Subcutaneous abdominal adipose tissue (tissue), 5 donors: ENCODE data around the gene CENPE.
"Not testable (repeated sequence)": the region's sequence is repeated elsewhere in the genome, so short reads cannot be mapped to it uniquely, and the experiment has no call there.

ENCODE experiments used
- H3K27ac ChIP-seq: one replicate; pipeline ENCODE4 v1.7.0; 2013; ENCODE audit warnings: low read depth, mild to moderate bottlenecking, inconsistent platforms, low read length, moderate library complexity
- H3K27me3 ChIP-seq, 5 donors: one replicate each; pipeline ENCODE4 v1.7.0; 2013; ENCODE audit warnings: low read length in 5 of 5, inconsistent platforms in 1 of 5; ENCODE audit not compliant: control insufficient read depth in 5 of 5, insufficient read depth in 4 of 5
- H3K36me3 ChIP-seq, 5 donors: one replicate each; pipeline ENCODE4 v1.7.0; 2013; ENCODE audit warnings: low read length in 5 of 5; ENCODE audit not compliant: control insufficient read depth in 5 of 5, insufficient read depth in 5 of 5
- H3K4me1 ChIP-seq, 5 donors: one replicate each; pipeline ENCODE4 v1.7.0; 2013; ENCODE audit warnings: low read length in 5 of 5, mild to moderate bottlenecking in 3 of 5, moderate library complexity in 1 of 5; ENCODE audit not compliant: control insufficient read depth in 5 of 5, insufficient read depth in 5 of 5
- H3K4me3 ChIP-seq, 5 donors: one replicate each; pipeline ENCODE4 v1.7.0; 2013; ENCODE audit warnings: low read length in 5 of 5, low read depth in 1 of 5
- H3K9ac ChIP-seq, 5 donors: one replicate each; pipeline ENCODE4 v1.7.0; 2013; ENCODE audit warnings: low read length in 5 of 5, mild to moderate bottlenecking in 4 of 5, moderate library complexity in 3 of 5
- H3K9me3 ChIP-seq, 5 donors: one replicate each; pipeline ENCODE4 v1.7.0; 2013; ENCODE audit warnings: low read length in 5 of 5; ENCODE audit not compliant: control insufficient read depth in 5 of 5
- donor health status: healthy.
- donor health status: healthy.
- donor health status: healthy.
- donor health status: healthy.
- donor health status: healthy.

The CENPE gene, protein sequence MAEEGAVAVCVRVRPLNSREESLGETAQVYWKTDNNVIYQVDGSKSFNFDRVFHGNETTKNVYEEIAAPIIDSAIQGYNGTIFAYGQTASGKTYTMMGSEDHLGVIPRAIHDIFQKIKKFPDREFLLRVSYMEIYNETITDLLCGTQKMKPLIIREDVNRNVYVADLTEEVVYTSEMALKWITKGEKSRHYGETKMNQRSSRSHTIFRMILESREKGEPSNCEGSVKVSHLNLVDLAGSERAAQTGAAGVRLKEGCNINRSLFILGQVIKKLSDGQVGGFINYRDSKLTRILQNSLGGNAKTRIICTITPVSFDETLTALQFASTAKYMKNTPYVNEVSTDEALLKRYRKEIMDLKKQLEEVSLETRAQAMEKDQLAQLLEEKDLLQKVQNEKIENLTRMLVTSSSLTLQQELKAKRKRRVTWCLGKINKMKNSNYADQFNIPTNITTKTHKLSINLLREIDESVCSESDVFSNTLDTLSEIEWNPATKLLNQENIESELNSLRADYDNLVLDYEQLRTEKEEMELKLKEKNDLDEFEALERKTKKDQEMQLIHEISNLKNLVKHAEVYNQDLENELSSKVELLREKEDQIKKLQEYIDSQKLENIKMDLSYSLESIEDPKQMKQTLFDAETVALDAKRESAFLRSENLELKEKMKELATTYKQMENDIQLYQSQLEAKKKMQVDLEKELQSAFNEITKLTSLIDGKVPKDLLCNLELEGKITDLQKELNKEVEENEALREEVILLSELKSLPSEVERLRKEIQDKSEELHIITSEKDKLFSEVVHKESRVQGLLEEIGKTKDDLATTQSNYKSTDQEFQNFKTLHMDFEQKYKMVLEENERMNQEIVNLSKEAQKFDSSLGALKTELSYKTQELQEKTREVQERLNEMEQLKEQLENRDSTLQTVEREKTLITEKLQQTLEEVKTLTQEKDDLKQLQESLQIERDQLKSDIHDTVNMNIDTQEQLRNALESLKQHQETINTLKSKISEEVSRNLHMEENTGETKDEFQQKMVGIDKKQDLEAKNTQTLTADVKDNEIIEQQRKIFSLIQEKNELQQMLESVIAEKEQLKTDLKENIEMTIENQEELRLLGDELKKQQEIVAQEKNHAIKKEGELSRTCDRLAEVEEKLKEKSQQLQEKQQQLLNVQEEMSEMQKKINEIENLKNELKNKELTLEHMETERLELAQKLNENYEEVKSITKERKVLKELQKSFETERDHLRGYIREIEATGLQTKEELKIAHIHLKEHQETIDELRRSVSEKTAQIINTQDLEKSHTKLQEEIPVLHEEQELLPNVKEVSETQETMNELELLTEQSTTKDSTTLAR (N-terminal part only)

DNA sequence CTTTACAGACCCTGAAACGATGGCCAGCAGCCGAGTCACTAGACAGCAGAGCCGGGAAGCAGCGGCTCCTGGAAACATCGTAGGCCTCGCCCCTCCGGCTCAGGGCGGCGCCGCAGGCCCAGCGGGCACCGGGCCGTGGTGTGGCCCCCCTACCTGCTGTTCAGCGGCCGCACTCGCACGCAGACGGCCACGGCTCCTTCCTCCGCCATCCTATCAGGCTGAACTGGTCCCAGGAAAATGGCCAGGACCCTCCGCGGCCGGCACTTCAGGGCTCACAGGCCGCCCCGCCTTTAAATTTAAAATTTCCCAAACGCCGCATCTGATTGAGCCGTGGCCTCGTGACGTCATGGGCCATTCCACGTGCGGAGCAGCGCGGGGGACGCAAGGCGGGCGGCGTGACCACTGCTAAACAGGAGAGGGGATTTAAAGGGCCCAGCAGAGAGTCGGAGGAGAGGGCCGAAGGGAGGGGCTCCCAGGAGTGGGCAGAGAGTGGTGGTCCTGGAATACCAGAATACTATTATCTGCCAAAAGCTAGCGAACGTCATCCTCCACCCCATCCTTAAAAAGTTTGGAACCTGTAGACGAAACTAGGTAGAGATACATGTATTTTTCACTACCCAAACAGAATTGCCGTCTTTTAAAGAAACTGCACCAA lies at the start of gene CENPE:
CENPE (minus strand) TSS at position 233 of the 655 bp plus-strand sequence; CDS start at position 209, 24 bp downstream.
- Histone ChIP-seq H3K36me3 (no peaks in the 10 kb centered on the region), H3K4me1 (peaks cover 3 to 18% (median 13%) of the 10 kb centered on the region in 5 donors), H3K27me3 (peaks cover 0 to 4% (median 0%) of the 10 kb centered on the region in 5 donors), H3K9ac (peak within 1 kb of the TSS; percentile 87 to 93 (median 90)), H3K4me3 (peak within 1 kb of the TSS; percentile 82 to 97 (median 92)), H3K27ac (peak within 1 kb of the TSS; percentile 33), H3K9me3 (no peaks in the 10 kb centered on the region)

DNA sequence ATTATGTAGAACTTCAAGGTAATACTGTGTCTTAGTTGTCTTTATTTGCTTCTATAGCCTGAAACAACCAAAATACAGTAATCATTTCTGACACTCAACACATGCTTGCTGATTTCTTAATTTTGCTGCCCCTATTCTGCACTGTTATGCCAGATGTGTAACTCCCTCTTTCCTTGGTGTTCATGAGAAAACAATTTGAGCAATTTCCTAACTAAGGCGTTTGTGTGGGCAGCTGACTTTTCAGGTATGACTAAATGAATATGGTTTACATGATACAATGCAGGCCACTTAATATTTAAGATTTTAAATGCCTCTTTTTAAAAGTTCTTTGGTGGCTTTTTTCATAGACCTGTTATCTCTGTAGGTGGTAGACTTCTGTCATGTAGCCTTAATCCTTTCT lies 46.1 kb upstream of the CENPE start:
- Histone ChIP-seq H3K4me3 (no peak overlapping the region), H3K4me1 (no peaks in the 10 kb centered on the region), H3K9me3 (peaks cover 0 to 5% (median 0%) of the 10 kb centered on the region in 5 donors), H3K27ac (no peak overlapping the region), H3K9ac (no peak overlapping the region), H3K36me3 (no peaks in the 10 kb centered on the region), H3K27me3 (no peaks in the 10 kb centered on the region)

DNA sequence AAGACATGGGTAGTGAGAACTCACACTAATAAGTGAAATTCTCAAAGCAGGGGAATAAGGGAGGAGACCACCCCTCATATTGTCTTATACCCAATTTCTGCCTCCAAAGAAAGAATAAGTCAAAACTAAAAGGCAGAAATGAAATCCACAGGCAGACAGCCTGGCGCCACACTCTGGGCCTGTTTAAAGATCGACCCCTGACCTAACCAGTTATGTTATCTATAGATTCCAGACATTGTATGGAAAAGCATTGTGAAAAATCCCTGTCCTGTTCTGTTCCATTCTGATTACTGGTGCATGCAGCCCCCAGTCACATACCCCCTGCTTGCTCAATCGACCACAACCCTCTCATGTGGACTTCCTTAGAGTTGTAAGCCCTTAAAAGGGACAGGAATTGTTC lies 32.8 kb upstream of the CENPE start:
- H3K9me3 ChIP-seq, H3K9ac ChIP-seq, H3K27ac ChIP-seq, H3K36me3 ChIP-seq, H3K4me1 ChIP-seq, H3K27me3 ChIP-seq, H3K4me3 ChIP-seq: not testable (repeated sequence)

DNA sequence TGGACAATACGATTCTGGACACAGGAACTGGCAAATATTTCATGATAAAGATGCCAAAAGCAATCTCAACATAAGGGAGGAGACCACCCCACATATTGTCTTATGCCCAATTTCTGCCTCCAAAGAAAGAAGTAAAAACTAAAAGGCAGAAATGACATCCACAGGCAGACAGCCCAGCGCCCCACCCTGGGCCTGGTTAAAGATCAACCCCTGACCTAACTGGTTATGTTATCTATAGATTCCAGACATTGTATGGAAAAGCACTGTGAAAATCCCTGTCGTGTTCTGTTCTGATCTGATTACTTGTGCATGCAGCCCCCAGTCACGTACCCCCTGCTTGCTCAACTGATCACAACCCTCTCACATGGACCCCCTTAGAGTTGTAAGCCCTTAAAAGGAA lies 25.4 kb upstream of the CENPE start:
- H3K9ac ChIP-seq, H3K4me1 ChIP-seq, H3K4me3 ChIP-seq: not testable (repeated sequence)

DNA sequence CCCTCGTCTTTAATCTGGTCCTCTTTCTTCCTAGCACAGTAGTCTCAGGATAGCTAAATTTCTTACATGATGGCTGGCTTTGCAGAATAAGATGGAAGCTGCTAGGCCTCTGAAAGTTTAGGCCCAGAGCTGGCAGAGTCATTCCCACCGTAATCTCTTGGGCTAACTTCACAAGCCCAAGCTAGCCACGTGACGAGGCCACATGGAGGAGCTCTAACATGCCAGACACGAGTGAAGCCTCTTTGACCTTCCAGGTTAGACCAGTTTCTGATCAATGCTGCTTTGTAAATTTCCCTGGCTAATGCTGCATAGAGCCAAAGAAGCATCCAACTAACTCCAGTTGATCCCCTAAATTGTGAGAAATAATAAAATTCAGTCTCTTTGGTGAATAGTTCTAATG lies 9.5 kb upstream of the CENPE start:
- no peaks in the 10 kb centered on the region for H3K4me1 ChIP-seq
- H3K9ac ChIP-seq, result no peak overlapping the region
- no peaks in the 10 kb centered on the region for H3K27me3 ChIP-seq
- H3K9me3 ChIP-seq, result no peaks in the 10 kb centered on the region
- H3K4me3 ChIP-seq, result no peak overlapping the region
- H3K36me3 ChIP-seq, result no peaks in the 10 kb centered on the region
- no peak overlapping the region for H3K27ac ChIP-seq

More for the DNA sequence above, 25.4 kb upstream of the CENPE start:
- H3K36me3 ChIP-seq, H3K27me3 ChIP-seq, H3K27ac ChIP-seq, H3K9me3 ChIP-seq: not testable (repeated sequence)

DNA sequence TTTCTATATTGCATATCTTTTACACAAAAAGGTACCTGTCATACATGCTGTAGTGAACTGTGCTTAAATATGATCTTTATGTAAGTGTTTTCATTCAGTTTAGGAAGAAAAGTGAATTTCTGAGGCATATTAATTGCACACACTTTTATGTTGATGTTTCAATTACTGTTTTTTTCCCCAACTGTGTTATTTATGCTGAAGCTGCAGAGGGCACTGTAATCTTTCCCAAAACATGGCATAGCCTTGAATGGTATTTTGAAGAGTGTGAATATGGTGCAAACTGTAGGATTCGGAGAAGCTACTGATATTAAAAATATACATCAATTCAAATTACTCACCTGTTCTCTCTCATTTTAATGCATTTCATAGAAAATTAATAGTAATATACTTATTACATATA lies 6.0 kb upstream of the CENPE start:
- no peak overlapping the region for H3K27ac ChIP-seq
- H3K36me3 ChIP-seq, result no peaks in the 10 kb centered on the region
- H3K4me3 ChIP-seq, result no peak overlapping the region

DNA sequence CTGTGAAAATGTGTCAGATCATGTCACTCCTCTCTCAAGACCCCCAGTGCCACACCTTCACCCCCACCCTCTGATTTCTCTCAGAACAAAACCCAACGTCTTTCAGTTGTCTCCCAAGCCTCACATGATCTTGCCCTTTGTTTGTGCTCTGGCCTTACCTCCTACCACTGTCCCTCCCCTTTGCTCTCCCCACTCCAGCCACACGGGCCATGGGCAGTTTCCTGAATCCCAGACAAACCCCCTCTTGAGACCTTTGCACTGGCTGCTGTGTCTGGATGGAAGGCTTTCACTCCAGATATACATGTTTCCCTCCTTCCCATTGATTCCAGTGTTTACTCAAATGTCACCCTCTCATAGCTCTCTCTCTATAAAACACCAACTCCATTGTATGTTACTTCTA lies 3.6 kb upstream of the CENPE start:
- Histone ChIP-seq H3K9ac (no peak overlapping the region), H3K9me3 (no peaks in the 10 kb centered on the region), H3K27me3 (peaks cover 0 to 4% (median 0%) of the 10 kb centered on the region in 5 donors), H3K4me1 (peaks cover 3 to 18% (median 13%) of the 10 kb centered on the region in 5 donors), H3K27ac (no peak overlapping the region), H3K36me3 (no peaks in the 10 kb centered on the region), H3K4me3 (no peak overlapping the region)

More for the DNA sequence above, 6.0 kb upstream of the CENPE start:
- Histone ChIP-seq H3K27me3 (peaks cover 0 to 4% (median 0%) of the 10 kb centered on the region in 5 donors), H3K9me3 (no peaks in the 10 kb centered on the region), H3K9ac (no peak overlapping the region), H3K4me1 (peaks cover 0 to under 1% (median 0%) of the 10 kb centered on the region in 5 donors)

DNA sequence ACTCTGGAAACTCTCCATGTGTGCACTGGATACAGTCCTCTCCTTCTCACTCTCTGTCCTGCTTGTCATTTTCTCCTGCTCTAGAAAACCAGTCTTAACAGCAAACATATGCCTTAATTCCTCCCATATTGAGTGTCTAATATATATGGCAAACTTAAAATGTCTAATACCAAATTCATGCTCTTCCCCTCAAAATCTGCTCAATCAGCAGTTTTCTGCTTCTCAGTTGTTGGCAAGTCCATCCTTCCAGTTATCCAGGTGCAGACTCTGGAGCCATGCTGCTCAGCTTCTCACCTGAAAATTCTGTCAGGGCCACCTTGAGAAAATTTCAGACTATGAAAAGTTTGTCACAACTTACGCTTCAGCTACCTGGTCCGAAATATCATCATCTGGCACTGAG lies 3.1 kb upstream of the CENPE start:
- Histone ChIP-seq H3K9ac (no peak overlapping the region), H3K27ac (no peak overlapping the region), H3K9me3 (no peaks in the 10 kb centered on the region), H3K4me3 (no peak overlapping the region), H3K27me3 (peaks cover 0 to 4% (median 0%) of the 10 kb centered on the region in 5 donors), H3K4me1 (peaks cover 3 to 18% (median 13%) of the 10 kb centered on the region in 5 donors), H3K36me3 (no peaks in the 10 kb centered on the region)

DNA sequence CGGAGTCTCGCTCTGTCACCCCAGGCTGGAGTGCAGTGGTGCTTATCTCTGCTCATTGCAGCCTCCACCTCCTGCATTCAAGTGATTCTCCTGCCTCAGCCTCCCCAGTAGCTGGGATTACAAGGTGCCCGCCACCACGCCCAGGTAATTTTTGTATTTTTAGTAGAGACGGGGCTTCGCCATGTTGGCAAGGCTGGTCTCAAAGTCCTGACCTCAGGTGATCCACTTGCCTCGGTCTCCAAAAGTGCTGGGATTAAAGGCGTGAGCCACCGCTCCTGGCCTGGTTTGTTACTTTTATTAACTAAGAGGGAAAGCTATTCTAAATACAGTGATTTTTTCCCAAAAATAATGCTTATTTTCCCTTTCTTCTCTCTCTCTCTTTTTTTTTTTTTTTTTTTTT lies 866 bp upstream of the CENPE start:
- Histone ChIP-seq H3K4me1 (peaks cover 3 to 18% (median 13%) of the 10 kb centered on the region in 5 donors), H3K36me3 (no peaks in the 10 kb centered on the region), H3K4me3 (peak overlapping the region; percentile 82 to 92 (median 91)), H3K27ac (no peak overlapping the region), H3K9me3 (no peaks in the 10 kb centered on the region), H3K27me3 (peaks cover 0 to 4% (median 0%) of the 10 kb centered on the region in 5 donors), H3K9ac (peak overlapping the region in 3 of 5 donors; percentile 87 to 90 (median 90))
